Fibroblast of lung (primary cell): Measurements from ENCODE around the gene EMC6. TPM values are rescaled to one million over a fixed set of nuclear protein-coding genes. Genes with fewer than 3 reads are reported as not detected.
A peak's percentile ranks its signal among the peaks of the same experiment; 100 is the strongest.

Source experiments
- DNase-seq, 2 donors: peaks; one replicate each; pipeline versions ENCODE4 v3.0.0 to v3.0.0-alpha.2; 2010; ENCODE audit warnings: low read depth in 2 of 2
- H2AFZ ChIP-seq: 2 replicates; pipeline ENCODE4 v1.5.1; 2012; ENCODE audit warnings: low read length, control low read depth, inconsistent platforms
- H3K27ac ChIP-seq: 2 replicates; pipeline ENCODE4 v1.5.1; 2011; ENCODE audit warnings: low read length, control low read depth; ENCODE audit not compliant: insufficient read depth
- H3K27me3 ChIP-seq: 2 replicates; pipeline ENCODE4 v1.5.1; 2011; ENCODE audit warnings: mild to moderate bottlenecking, low read length; ENCODE audit not compliant: control insufficient read depth, insufficient read depth
- H3K36me3 ChIP-seq: 2 replicates; pipeline ENCODE4 v1.5.1; 2011; ENCODE audit warnings: low read length; ENCODE audit not compliant: control insufficient read depth, insufficient read depth
- H3K4me1 ChIP-seq: 2 replicates; pipeline ENCODE4 v1.5.1; 2011; ENCODE audit warnings: low read length; ENCODE audit not compliant: control insufficient read depth, insufficient read depth; ENCODE audit errors: extremely low read depth
- H3K4me2 ChIP-seq: 2 replicates; pipeline ENCODE4 v1.5.1; 2011; ENCODE audit warnings: low read length, control low read depth; ENCODE audit not compliant: insufficient read depth; ENCODE audit errors: extremely low read depth
- H3K4me3 ChIP-seq, 4 experiments: fragments of 200-600 bp in 1 of 4; sonication (generic) in 1 of 4; replicated peaks in 1 of 4; 2 replicates each; pipeline ENCODE4 v1.5.1; 2011 to 2016; ENCODE audit warnings: low read length in 4 of 4, low read depth in 3 of 4, mild to moderate bottlenecking in 3 of 4, control low read depth in 2 of 4, inconsistent platforms in 1 of 4, mixed read lengths in 1 of 4; ENCODE audit not compliant: insufficient read depth in 1 of 4; ENCODE audit errors: control extremely low read depth in 1 of 4
- H3K79me2 ChIP-seq: 2 replicates; pipeline ENCODE4 v1.5.1; 2012; ENCODE audit warnings: mild to moderate bottlenecking, low read length, inconsistent platforms; ENCODE audit not compliant: control insufficient read depth, insufficient read depth
- H3K9ac ChIP-seq: 2 replicates; pipeline ENCODE4 v1.5.1; 2011; ENCODE audit warnings: mild to moderate bottlenecking, low read length, control low read depth; ENCODE audit not compliant: insufficient read depth
- H3K9me3 ChIP-seq: 2 replicates; pipeline ENCODE4 v1.5.1; 2012; ENCODE audit warnings: low read depth, low read length; ENCODE audit not compliant: control insufficient read depth, insufficient read depth
- H4K20me1 ChIP-seq: 2 replicates; pipeline ENCODE4 v1.5.1; 2011; ENCODE audit warnings: low read length; ENCODE audit not compliant: control insufficient read depth, insufficient read depth; ENCODE audit errors: extremely low read depth
- CTCF ChIP-seq, 2 donors: IDR thresholded peaks in 1 of 2; conservative IDR thresholded peaks in 1 of 2; 1 replicate in 1 of 2; 2 replicates in 1 of 2; pipeline ENCODE4 v1.5.1; 2011 to 2012; ENCODE audit warnings: low read length in 2 of 2, control low read depth in 1 of 2, inconsistent platforms in 1 of 2, low read depth in 1 of 2, mild to moderate bottlenecking in 1 of 2
- EZH2 ChIP-seq: IDR thresholded peaks from 2 replicates; pipeline ENCODE4 v1.5.1; 2012; ENCODE audit warnings: low read length, control low read depth, mild to moderate bottlenecking; ENCODE audit errors: missing control alignments
- polyA plus RNA-seq, 2 donors: library from polyadenylated mRNA; depleted of rRNA in 1 of 2; stranded (reverse) in 1 of 2; unstranded in 1 of 2; fragments of >200 nt; gene quantifications; 2 replicates each; pipeline ENCODE4 v1.2.1, GENCODE V29; 2011 to 2012; ENCODE audit warnings: missing spikeins in 1 of 2
- total RNA-seq: library from RNA; depleted of rRNA; stranded (reverse); fragments of >200 nt; gene quantifications from 2 replicates; pipeline ENCODE4 v1.2.1, GENCODE V29; 2014

EMC6 gene
- total and polyA plus RNA-seq, 2 donors (not counting 1 experiment from before 2014, with no cell fraction given) = 15.4 to 20.6 TPM

- Histone ChIP-seq H3K79me2 (no peaks in the 10 kb centered on the region), H3K27me3 (no peaks in the 10 kb centered on the region), H3K4me2 (peak overlapping the region; percentile 35), H3K9me3 (no peaks in the 10 kb centered on the region), H3K4me1 (no peaks in the 10 kb centered on the region), H3K9ac (no peak overlapping the region), H4K20me1 (no peaks in the 10 kb centered on the region), H3K27ac (no peak overlapping the region), H3K36me3 (no peaks in the 10 kb centered on the region), H2AFZ (no peak overlapping the region), H3K4me3 (no peak overlapping the region)
- TF ChIP-seq EZH2 (no peak), CTCF (conservative IDR thresholded peaks at IDR 0.05 in 1 of 2, IDR thresholded peaks at IDR 0.05 in 1 of 2; ENCODE audit: low read depth in 1 of 2, low read length in 2 of 2) (no peak)
- DNase-seq = peak in 1 of 2 donors; percentile 71
Observed at GRCh38 chr17:3678095-3678820, 9.6 kb downstream of the EMC6 start.

GRCh38 chr17:3678821-3679530 is 10.4 kb downstream of the EMC6 start:
- Histone ChIP-seq H3K4me1 (no peaks in the 10 kb centered on the region), H3K27ac (no peak overlapping the region), H3K9me3 (no peaks in the 10 kb centered on the region), H4K20me1 (no peaks in the 10 kb centered on the region), H3K27me3 (no peaks in the 10 kb centered on the region), H3K4me3 (no peak overlapping the region), H3K9ac (no peak overlapping the region), H3K79me2 (no peaks in the 10 kb centered on the region), H3K36me3 (no peaks in the 10 kb centered on the region), H3K4me2 (peak overlapping the region; percentile 35), H2AFZ (no peak overlapping the region)
- DNase-seq = no peak
- TF ChIP-seq EZH2 = no peak
- no peak for TF ChIP-seq CTCF (conservative IDR thresholded peaks at IDR 0.05 in 1 of 2, IDR thresholded peaks at IDR 0.05 in 1 of 2; ENCODE audit: low read depth in 1 of 2, low read length in 2 of 2)

- Histone ChIP-seq H3K4me2 (no peak overlapping the region), H2AFZ (no peak overlapping the region), H3K4me3 (no peak overlapping the region), H3K4me1 (no peaks in the 10 kb centered on the region), H3K9me3 (no peaks in the 10 kb centered on the region), H3K36me3 (no peaks in the 10 kb centered on the region), H3K27ac (no peak overlapping the region), H3K27me3 (no peaks in the 10 kb centered on the region), H4K20me1 (no peaks in the 10 kb centered on the region), H3K9ac (no peak overlapping the region), H3K79me2 (no peaks in the 10 kb centered on the region)
- DNase-seq = no peak
- TF ChIP-seq CTCF (conservative IDR thresholded peaks at IDR 0.05 in 1 of 2, IDR thresholded peaks at IDR 0.05 in 1 of 2; ENCODE audit: low read depth in 1 of 2, low read length in 2 of 2) = no peak
- TF ChIP-seq EZH2 = no peak
Observed at GRCh38 chr17:3679531-3680126, 11.0 kb downstream of the EMC6 start.
